ENCODE measurements around the gene VPS26A. TPM values are rescaled to one million over a fixed set of nuclear protein-coding genes. Genes with fewer than 3 reads are reported as not detected.

Gene VPS26A
- total RNA-seq, 2 donors from 2014 or later = 19.3 to 20.1 TPM

- no peak overlapping the region for H3K27ac ChIP-seq
- no peak for DNase-seq (ENCODE audit: low spot score)
- peaks cover 7% of the 10 kb centered on the region for H3K36me3 ChIP-seq
- H3K4me3 ChIP-seq = no peak overlapping the region
- H3K27me3 ChIP-seq = no peaks in the 10 kb centered on the region
- TF ChIP-seq, protein P1, sequence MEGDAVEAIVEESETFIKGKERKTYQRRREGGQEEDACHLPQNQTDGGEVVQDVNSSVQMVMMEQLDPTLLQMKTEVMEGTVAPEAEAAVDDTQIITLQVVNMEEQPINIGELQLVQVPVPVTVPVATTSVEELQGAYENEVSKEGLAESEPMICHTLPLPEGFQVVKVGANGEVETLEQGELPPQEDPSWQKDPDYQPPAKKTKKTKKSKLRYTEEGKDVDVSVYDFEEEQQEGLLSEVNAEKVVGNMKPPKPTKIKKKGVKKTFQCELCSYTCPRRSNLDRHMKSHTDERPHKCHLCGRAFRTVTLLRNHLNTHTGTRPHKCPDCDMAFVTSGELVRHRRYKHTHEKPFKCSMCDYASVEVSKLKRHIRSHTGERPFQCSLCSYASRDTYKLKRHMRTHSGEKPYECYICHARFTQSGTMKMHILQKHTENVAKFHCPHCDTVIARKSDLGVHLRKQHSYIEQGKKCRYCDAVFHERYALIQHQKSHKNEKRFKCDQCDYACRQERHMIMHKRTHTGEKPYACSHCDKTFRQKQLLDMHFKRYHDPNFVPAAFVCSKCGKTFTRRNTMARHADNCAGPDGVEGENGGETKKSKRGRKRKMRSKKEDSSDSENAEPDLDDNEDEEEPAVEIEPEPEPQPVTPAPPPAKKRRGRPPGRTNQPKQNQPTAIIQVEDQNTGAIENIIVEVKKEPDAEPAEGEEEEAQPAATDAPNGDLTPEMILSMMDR (IDR thresholded peaks at IDR 0.05) = no peak
- no peaks in the 10 kb centered on the region for H3K9me3 ChIP-seq
- H3K4me1 ChIP-seq = no peaks in the 10 kb centered on the region
These were observed 18.8 kb upstream of the VPS26A start for GRCh38 chr10:69104994-69105790.

- H3K27me3 ChIP-seq = no peaks in the 10 kb centered on the region
- DNase-seq (ENCODE audit: low spot score) = no peak
- TF ChIP-seq, protein P1 (IDR thresholded peaks at IDR 0.05) = no peak
- no peaks in the 10 kb centered on the region for H3K9me3 ChIP-seq
- H3K36me3 ChIP-seq = peaks cover 7% of the 10 kb centered on the region
- no peak overlapping the region for H3K27ac ChIP-seq
- H3K4me3 ChIP-seq = no peak overlapping the region
- H3K4me1 ChIP-seq = no peaks in the 10 kb centered on the region
These were observed 16.8 kb upstream of the VPS26A start for GRCh38 chr10:69107176-69107490.

GRCh38 chr10:69107699-69108098 is 16.3 kb upstream of the VPS26A start:
- Histone ChIP-seq H3K27me3 (no peaks in the 10 kb centered on the region), H3K9me3 (no peaks in the 10 kb centered on the region), H3K36me3 (peaks cover 7% of the 10 kb centered on the region), H3K4me3 (no peak overlapping the region), H3K4me1 (no peaks in the 10 kb centered on the region), H3K27ac (no peak overlapping the region)
- TF ChIP-seq, protein P1 (IDR thresholded peaks at IDR 0.05) = no peak
- no peak for DNase-seq (ENCODE audit: low spot score)

- no peaks in the 10 kb centered on the region for H3K9me3 ChIP-seq
- H3K27me3 ChIP-seq = no peaks in the 10 kb centered on the region
- DNase-seq (ENCODE audit: low spot score) = no peak
- H3K4me1 ChIP-seq = peaks cover 0 to 4% of the 10 kb centered on the region in 2 donors
- H3K27ac ChIP-seq = no peak overlapping the region
- no peak overlapping the region for H3K4me3 ChIP-seq
- H3K36me3 ChIP-seq = no peaks in the 10 kb centered on the region
- TF ChIP-seq, protein P1 (IDR thresholded peaks at IDR 0.05) = no peak
These were observed 4.1 kb upstream of the VPS26A start for GRCh38 chr10:69119896-69120295.

DNA sequence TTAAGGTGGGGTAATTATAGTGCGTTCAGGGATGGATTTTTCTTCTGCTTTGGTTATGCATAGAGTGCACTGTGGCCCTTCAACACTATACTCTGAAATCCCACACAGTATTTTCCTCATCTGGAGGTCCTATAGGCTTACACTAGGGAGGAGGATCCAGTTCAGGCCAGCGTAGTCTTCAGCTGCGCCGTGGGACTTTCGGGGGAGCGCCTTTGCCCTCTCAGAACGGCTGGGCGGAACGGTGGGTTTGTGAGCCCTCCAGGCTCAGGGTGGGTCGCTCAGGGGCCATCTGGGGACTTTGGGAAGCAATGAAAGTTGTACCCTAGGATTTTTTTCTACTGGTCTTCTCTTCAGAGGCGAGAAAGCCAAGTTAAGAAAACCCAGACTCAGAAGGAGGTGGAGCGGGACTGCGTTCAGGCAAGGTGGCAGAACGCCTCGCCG is 652 bp upstream of the VPS26A start:
- Histone ChIP-seq H3K4me3 (peak overlapping the region; percentile 55 to 97), H3K9me3 (no peaks in the 10 kb centered on the region), H3K4me1 (peaks cover 0 to 14% of the 10 kb centered on the region in 2 donors), H3K36me3 (no peaks in the 10 kb centered on the region), H3K27me3 (no peaks in the 10 kb centered on the region), H3K27ac (peak overlapping the region; percentile 96 to 98)
- DNase-seq (ENCODE audit: low spot score) = no peak
- TF ChIP-seq, protein P1 (IDR thresholded peaks at IDR 0.05) = no peak

All from right atrium auricular region (tissue), 2 donors.